NK-92 (cell line): ENCODE results near the gene KDM4B.
"Not testable (repeated sequence)": the region's sequence is repeated elsewhere in the genome, so short reads cannot be mapped to it uniquely, and the experiment has no call there.

Source experiments
- DNase-seq: peaks from one replicate; lab custom pipeline; 2025; ENCODE audit not compliant: unreplicated experiment; lab: John Stamatoyannopoulos, UW

Gene KDM4B

DNA sequence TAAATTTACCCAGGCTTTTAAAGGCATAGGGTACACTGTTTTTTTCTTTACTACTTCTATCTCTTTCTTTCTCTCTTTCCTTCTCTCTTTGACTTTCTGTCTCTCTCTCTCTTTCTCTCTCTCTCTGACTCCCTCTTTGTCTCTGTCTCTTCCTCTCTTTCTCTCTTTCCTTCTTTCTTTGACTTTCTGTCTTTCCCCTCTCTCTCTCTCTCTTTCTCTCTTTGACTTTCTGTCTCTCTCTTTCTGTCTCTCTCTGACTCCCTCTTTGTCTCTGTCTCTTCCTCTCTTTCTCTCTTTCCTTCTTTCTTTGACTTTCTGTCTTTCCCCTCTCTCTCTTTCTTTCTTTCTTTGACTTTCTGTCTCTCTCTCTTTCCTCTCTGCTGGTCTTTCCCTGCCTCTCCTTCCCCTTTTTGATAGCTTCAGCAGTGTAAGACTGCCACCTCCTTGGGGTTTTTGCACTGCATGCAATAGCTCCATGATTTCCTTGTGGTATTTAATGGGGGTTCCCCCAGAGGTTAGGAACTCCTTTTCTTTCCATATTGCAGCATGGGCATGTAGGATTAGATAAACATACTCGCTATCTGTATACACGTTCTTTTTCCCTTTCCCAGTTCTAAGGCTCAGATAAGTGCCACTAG is 191.4 kb downstream of the KDM4B start:
- not testable (repeated sequence) for DNase-seq

- DNase-seq = not testable (repeated sequence)
These were observed 196.2 kb downstream of the KDM4B start for GRCh38 chr19:5164845-5165696.

GRCh38 chr19:5165697-5166019 is 196.7 kb downstream of the KDM4B start:
- DNase-seq = no peak

GRCh38 chr19:5166262-5166661 is 197.3 kb downstream of the KDM4B start:
- no peak for DNase-seq

- no peak for DNase-seq
These were observed 201.4 kb downstream of the KDM4B start for GRCh38 chr19:5170329-5170745.

DNA sequence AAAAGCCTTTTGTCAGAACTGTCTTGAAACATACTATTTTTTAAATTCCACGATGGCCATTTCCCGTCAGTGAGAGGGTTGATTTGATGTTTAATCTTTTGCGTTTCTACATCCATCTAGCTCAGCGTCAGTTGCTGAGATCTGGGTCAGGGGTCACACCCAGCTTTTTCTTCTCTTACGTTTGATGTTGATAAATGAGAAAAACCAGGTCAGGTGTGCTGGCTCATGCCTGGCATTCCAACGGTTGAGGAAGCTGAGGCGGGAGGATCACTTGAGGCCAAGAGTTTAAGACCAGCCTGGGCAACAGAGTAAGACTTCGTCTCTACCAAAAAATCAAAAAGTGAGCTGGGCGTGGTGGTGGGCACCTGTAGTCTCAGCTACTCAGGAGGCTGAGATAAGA is 202.8 kb downstream of the KDM4B start:
- DNase-seq = no peak

- DNase-seq = no peak
These were observed 204.1 kb downstream of the KDM4B start for GRCh38 chr19:5172859-5173630.

DNA sequence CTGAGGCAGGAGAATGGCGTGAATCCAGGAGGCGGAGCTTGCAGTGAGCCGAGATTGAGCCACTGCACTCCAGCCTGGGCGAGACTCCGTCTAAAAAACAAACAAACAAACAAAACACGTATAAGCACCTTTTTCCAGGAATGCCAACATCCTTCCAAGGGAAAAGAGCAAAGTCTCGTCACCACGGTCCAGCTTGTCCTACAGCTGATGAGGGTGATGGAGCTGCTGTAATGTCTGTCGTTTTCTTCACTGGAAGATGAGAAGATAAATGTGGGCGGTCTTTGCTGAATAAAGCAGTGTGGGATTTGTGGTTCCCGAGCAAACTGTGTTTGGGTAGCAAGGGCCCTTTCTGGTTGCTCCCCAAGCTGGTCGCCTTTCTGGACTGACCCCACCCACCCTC is 205.1 kb downstream of the KDM4B start:
- DNase-seq = no peak

DNA sequence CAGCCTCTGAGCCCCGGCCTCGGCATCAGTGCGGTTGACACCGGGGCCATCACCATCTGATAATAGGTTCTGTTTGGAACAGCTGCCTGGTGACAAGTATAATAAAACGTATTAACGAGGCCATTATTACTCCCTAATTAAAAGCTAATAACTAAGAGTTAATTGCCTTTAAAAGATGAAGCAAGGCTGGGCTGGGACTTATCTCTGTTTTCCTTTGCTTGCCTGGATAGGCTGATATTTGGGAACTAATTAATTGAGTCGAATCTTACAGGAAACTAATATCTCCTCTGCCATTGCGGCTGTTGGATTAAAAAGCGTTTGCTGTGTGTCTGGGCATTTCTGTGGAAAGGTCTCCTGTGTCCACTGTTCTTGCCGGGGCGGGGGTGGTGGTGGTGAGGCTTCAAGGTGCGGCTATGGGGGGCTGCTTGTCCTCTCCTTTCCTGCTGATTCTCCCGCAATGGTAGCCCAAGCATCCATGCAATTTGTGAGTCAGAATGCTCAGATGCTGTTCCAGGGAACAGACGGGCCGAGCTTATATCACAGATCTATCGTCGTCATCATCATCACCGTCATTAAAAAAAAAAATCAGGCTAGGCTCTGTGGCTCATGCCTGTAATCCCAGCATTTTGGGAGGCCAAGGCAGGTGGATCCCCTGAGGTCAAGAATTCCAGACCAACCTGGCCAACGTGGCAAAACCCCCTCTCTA is 209.0 kb downstream of the KDM4B start:
- DNase-seq = no peak

GRCh38 chr19:5178841-5179240 is 209.9 kb downstream of the KDM4B start:
- no peak for DNase-seq

DNA sequence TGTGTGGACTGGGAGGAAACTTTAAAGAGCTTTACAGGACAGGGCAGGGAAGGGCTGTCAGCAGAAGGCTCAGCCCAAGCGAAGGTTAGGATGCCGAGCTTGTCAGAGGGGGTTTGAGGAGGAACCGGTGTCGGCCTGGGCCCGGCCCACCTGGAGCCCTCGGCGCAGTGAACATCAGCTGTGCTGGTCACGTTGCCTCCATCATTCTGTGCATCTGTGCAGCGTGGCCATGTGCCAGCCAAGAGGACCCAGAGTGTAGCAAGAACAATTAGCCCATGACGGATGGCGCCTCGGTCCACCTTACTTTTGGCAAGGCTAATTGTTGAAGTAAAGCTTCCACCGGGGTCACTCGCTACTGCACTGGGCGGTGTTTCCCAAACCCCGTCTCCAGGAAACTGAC is 210.3 kb downstream of the KDM4B start:
- no peak for DNase-seq

DNA sequence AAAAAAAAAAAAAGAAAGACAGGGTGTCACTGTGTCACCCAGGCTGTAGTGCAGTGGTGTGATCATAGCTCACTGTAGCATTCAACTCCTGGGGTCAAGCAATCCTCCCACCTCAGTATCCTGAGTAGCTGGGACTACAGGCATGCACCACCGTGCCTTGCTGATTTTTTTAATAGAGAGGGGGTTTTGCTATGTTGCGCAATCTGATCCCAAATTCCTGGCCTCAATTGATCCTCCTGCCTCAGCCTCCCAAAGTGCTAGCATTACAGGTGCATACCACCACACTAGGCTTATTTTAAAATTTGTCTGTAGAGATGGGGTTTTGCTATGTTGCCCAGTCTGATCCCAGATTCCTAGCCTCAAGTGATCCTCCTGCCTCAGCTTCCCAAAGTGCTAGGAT is 212.4 kb downstream of the KDM4B start:
- DNase-seq = no peak

- DNase-seq = no peak
These were observed 213.8 kb downstream of the KDM4B start for GRCh38 chr19:5182751-5183150.

DNA sequence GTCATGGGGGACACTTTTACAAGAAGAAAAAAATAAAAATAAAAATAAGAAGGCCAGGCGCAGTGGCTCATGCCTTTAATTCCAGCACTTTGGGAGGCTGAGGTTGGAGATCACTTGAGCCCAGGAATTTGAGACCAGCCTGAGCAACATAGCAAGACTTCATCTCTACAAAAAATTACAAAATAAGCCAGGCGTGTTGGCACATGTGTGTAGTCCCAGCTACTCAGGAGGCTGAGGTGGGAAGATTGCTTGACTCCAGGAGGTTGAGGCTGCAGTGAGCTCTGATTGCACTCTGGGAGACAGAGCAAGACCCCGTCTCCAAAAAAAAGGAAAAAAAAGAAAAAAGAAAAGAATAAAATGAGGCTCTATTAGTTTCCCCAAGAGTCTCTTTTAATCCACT is 214.7 kb downstream of the KDM4B start:
- no peak for DNase-seq

DNA sequence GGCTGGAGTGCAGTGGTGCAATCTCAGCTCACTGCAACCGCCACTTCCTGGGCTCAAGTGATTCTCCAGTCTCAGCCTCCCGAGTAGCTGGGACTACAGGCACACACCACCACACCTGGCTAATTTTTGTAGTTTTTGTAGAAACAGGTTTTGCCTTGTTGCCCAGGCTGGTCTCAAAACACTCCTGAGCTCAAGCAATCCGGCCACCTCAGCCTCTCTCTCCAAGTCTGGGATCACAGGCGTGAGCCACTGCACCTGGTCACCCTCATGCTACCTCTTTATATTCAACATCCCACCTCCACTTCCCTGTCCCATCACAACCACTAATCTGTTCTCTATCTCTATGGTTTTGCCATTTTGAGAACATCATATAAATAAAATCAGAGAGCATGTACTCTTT is 216.0 kb downstream of the KDM4B start:
- no peak for DNase-seq

DNA sequence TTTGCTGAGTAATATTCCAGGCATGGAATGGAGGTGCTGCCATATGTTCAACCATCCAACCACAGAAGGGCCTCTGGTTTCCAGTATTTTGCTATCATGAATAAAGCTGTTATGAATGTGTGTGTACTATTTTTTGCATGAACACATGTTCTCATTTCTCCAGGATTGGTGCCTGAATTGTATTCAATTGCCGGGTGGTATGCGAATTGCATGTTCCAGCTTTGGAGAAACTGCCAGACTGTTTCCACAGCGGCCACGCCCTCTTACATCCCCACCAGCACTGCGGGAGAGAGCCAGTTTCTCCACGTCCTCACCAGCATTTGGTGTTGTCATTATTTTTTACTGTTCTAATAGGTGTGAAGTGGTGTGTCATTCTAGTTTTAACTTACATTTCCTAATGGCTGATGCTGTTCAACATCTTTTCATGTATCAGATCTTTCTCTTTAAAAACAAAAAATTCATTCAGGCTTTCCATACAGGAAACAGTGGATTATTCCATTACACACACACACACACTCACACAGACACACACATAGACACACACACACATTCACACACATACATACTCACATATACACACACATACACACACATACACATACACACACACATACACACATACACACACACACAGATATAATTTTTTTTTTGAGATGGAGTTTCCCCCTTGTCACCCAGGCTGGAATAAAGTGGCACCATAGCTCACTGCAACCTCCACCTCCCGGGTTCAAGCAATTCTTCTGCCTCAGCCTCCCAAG is 217.6 kb downstream of the KDM4B start:
- no peak for DNase-seq

DNA sequence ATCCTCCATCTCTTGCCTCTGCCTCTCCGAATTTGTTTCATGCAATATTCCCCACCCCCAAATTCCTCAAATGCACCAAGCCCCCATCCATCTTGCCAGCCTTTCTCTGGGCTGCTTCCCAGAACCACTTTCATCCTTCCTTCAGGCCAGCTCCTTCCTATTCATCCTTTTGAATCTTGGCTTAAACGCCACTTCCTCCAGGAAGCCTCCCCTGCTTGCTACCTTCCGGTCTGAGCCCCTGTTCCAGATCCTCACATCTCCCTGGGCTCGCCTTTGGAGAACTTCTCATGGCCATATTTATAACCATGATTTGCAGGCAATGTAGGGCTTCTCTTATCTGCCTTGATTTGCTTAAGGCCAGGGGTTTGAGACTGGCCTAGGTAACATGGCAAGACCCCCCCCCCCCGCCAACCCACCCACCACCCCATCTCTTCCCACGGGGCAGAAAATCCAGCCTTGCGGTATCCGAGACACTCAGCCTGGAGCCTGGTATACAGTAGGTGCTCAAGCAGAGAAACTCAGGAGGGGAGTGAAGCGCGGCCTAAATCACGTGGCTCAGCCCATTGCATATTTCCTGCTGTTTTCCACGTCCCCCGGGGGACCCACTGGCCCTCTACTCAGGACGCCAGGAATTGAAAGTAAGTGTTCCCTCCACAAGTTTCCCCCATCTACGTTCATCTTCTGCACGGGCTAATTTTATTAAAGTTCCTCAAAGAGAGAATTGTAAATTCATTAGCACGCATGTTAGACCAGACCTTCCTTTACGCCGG is 219.8 kb downstream of the KDM4B start:
- no peak for DNase-seq

DNA sequence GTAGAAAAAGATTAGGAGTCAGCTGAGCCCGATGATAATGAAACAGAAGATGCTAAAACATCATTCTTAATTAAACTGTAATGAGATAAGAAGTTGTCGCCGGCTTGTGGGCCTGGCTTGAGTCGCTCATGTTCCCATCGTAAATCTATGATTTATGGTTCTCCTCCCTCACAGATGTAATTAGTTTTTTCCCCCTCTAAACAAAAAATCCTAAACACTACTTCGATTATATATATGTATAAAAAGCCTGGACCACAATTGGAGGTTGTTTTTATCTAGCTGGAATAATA is 220.3 kb downstream of the KDM4B start:
- DNase-seq = no peak

GRCh38 chr19:5191091-5191490 is 222.2 kb downstream of the KDM4B start:
- DNase-seq = no peak

DNA sequence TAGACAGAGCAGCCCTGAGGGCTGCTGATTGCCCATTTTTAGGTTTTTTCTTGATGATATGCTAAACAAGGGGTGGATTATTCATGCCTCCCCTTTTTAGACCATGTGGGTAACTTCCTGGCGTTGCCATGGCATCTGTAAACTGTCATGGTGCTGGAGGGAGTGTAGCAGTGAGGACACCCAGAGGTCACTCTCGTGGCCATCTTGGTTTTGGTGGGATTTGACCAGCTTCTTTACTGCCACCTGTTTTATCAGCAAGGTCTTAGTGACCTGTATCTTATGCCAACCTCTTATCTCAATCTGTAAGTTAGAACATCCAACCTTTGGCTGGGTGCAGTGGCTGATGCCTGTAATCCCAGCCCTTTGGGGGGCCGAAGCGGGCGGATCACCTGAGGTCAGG is 223.7 kb downstream of the KDM4B start:
- no peak for DNase-seq
